Activated CD4-positive, alpha-beta T cell treated with anti-CD3 and anti-CD28 coated beads for 48 hours (primary cell): ENCODE data around the gene AGRN.

ENCODE experiments used
- DNase-seq: peaks from one replicate; pipeline ENCODE4 v3.0.0-alpha.2; 2020

AGRN gene

DNA sequence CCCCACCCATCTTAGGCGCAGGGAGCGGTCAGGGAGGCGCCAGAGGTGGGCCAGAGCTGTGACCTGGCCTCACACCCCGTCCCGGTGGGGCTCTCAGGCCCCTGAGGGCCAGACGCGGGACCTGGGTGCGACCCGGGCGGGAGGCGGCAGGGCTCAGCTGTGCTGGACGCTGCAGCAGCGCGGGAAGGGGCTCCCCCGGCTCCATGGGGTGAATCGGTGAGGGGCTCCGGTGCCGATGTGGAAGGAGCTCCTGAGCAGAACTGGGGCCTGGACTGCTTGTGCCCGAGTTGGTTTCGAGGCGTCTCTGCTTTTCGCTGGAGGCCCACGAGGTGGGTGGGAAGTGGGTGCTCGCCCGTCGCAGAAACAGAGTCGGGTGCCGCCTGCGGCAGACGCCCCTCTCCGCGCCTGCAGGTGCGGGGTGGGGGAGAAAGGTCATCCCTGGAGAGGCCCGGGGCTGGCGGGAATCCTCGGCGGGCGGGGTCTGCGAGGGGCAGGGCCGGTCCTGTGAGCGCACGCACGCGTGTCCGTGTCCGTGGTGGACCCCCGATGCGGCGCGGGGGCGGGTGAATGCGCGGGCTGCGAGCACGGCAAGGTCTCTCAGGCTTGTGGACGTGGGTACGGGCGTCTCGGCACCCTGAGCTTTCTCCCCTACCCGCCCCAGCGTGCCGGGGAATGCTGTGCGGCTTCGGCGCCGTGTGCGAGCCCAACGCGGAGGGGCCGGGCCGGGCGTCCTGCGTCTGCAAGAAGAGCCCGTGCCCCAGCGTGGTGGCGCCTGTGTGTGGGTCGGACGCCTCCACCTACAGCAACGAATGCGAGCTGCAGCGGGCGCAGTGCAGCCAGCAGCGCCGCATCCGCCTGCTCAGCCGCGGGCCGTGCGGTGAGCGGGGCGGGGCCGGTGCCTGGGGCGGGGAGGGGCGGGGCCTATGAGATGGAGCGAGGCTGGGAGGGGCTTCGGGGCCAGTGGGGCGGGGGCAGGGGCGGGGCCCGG is 20.4 kb downstream of the AGRN start:
- DNase-seq: peak; percentile 80

DNA sequence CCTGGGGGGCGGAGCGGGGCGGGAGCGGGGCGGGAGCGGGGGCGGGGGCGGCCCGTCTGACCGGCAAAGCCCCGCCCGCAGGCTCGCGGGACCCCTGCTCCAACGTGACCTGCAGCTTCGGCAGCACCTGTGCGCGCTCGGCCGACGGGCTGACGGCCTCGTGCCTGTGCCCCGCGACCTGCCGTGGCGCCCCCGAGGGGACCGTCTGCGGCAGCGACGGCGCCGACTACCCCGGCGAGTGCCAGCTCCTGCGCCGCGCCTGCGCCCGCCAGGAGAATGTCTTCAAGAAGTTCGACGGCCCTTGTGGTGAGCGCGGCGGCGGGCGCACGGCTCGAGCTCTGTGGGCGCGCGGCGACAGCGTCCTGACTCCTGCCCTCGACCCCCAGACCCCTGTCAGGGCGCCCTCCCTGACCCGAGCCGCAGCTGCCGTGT is 21.2 kb downstream of the AGRN start:
- DNase-seq: no peak

DNA sequence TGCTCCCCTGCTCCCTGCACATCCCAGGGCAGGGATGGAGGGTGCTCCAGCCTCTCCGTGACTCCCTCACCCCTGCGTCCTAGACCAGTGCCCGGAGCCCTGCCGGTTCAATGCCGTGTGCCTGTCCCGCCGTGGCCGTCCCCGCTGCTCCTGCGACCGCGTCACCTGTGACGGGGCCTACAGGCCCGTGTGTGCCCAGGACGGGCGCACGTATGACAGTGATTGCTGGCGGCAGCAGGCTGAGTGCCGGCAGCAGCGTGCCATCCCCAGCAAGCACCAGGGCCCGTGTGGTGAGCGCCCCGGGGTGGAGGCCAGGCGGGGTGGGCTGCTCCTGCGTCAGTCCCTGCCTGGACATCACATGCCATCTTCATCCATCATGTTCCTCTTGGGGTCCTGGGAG is 22.0 kb downstream of the AGRN start:
- no peak for DNase-seq

DNA sequence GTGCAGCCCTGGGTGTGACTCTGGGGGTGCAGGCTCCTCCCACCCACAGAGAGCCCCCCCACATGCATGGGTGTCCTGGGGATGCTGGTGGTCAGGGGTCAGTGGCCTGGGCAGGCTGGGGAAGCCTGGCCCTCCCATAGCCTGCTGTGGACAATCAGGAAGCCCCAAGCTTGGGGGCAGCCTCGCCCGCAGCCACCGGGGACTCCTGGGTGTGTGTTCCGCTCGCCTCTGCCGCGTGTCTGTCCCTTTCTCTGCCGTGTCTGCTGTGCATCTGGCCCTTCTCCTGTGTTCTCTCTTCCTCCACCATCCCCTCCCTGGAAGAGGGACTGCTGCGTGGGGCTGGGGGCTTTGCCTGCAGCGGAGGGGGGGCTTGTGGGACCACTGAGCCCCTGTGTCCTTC is 22.9 kb downstream of the AGRN start:
- no peak for DNase-seq

DNA sequence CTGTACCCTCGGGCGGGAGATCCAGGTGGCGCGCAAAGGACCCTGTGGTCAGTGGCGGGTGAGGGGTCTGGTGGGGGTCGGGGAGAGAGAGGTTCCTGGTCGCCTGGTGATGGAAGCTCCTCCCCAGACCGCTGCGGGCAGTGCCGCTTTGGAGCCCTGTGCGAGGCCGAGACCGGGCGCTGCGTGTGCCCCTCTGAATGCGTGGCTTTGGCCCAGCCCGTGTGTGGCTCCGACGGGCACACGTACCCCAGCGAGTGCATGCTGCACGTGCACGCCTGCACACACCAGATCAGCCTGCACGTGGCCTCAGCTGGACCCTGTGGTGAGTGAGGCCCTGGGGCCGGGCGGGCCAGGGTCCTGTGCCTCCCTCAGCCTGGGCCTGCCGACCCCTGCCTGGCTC is 23.5 kb downstream of the AGRN start:
- no peak for DNase-seq

DNA sequence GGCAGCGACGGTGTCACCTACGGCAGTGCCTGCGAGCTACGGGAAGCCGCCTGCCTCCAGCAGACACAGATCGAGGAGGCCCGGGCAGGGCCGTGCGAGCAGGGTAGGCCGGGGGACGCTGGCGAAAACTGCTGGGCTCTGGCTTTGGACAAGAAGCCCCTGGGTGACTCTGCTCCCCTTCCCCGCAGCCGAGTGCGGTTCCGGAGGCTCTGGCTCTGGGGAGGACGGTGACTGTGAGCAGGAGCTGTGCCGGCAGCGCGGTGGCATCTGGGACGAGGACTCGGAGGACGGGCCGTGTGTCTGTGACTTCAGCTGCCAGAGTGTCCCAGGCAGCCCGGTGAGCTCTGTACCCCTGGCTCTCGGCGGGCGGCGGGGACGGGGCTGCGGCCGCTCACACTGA is 24.0 kb downstream of the AGRN start:
- DNase-seq: no peak

DNA sequence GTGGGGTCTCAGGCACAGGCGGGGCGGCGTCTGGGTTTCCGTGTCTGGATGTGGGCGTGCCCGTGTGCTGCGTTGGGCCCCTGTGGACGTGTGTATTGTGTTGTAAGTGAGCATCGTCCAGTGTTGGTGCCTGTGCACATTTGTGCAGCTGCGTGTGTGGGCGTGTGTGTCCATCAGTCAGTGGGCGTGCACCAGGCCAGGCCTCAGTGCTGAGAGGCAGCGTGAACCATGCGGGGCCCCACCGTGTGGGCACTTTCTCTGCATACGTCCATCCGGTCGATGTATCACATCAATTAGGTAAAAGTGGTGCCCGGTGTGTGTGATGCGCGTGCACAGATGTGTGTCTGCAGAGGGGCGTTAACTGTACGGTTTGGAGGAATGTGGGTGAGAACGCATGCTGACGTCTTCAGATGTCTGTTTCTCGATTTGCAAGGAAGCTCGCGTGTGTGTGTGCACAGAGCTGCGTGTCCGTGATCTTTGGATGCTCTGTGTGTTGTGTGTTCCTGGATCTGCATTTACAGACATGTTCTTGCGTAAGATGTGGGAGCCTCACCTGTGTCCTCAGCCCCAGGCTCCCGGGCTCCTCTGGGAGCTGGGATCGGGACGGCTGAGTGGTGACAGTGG is 24.6 kb downstream of the AGRN start:
- DNase-seq: no peak

DNA sequence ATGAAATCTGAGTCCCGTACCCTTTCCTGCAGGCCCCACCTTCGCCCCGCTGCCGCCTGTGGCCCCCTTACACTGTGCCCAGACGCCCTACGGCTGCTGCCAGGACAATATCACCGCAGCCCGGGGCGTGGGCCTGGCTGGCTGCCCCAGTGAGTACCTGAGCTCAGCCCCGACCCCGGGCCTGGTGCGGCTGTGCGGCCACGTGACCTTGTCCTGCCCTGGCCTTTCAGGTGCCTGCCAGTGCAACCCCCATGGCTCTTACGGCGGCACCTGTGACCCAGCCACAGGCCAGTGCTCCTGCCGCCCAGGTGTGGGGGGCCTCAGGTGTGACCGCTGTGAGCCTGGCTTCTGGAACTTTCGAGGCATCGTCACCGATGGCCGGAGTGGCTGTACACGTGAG is 25.2 kb downstream of the AGRN start:
- DNase-seq: no peak

DNA sequence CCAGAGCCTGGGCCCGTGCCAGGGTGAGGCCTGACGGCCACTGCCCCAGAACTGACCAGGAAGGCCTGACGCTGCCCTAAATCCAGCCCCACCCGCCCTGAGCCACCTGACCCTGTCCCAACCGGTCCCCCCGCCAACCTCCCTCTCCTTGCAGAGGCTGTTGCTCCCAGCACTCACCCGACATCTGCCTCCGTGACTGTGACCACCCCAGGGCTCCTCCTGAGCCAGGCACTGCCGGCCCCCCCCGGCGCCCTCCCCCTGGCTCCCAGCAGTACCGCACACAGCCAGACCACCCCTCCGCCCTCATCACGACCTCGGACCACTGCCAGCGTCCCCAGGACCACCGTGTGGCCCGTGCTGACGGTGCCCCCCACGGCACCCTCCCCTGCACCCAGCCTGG is 26.3 kb downstream of the AGRN start:
- DNase-seq: no peak

DNA sequence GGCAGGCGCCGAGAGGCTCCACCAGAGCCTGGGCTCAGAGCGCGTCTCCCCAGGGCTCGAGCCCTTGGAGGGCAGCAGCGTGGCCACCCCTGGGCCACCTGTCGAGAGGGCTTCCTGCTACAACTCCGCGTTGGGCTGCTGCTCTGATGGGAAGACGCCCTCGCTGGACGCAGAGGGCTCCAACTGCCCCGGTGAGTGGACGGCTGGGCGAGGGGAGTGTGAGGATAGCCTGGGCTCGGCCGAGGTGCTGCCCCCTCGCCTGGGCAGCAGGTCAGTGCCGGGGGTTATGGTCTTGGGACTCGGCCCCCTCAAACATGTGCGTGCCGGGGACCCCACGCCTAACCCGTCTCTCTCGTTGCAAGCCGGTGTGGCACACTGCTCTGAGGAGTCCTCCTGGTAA is 26.8 kb downstream of the AGRN start:
- DNase-seq: no peak

DNA sequence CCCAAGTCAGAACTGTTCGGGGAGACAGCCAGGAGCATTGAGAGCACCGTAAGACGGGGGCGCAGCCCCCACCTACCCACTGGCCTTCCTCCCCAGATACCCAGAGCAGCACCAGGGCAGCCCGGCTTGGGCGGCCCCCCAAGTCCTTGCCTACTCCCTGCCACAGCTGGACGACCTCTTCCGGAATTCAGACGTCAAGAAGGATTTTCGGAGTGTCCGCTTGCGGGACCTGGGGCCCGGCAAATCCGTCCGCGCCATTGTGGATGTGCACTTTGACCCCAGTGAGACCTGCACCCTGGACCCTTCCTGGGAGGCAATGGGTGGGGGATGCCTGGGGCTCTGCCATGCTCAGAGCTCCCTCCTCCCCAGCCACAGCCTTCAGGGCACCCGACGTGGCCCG is 27.5 kb downstream of the AGRN start:
- DNase-seq: no peak

DNA sequence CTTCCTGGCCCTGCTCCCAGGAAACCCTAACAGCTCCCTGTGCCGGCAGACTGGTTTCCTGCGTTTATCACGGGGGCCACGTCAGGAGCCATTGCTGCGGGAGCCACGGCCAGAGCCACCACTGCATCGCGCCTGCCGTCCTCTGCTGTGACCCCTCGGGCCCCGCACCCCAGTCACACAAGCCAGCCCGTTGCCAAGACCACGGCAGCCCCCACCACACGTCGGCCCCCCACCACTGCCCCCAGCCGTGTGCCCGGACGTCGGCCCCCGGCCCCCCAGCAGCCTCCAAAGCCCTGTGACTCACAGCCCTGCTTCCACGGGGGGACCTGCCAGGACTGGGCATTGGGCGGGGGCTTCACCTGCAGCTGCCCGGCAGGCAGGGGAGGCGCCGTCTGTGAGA is 28.0 kb downstream of the AGRN start:
- no peak for DNase-seq

DNA sequence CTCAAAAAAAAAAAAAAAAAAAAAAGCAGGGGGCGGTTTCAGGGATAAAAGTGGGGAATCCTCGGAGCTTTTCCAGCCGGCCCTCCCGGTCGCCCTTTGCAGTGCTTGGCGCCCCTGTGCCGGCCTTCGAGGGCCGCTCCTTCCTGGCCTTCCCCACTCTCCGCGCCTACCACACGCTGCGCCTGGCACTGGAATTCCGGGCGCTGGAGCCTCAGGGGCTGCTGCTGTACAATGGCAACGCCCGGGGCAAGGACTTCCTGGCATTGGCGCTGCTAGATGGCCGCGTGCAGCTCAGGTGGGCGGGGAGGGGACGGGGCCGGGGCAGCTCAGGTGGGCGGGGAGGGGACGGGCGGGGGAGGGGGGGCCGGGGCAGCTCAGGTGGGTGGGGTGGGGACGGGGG is 28.8 kb downstream of the AGRN start:
- no peak for DNase-seq

DNA sequence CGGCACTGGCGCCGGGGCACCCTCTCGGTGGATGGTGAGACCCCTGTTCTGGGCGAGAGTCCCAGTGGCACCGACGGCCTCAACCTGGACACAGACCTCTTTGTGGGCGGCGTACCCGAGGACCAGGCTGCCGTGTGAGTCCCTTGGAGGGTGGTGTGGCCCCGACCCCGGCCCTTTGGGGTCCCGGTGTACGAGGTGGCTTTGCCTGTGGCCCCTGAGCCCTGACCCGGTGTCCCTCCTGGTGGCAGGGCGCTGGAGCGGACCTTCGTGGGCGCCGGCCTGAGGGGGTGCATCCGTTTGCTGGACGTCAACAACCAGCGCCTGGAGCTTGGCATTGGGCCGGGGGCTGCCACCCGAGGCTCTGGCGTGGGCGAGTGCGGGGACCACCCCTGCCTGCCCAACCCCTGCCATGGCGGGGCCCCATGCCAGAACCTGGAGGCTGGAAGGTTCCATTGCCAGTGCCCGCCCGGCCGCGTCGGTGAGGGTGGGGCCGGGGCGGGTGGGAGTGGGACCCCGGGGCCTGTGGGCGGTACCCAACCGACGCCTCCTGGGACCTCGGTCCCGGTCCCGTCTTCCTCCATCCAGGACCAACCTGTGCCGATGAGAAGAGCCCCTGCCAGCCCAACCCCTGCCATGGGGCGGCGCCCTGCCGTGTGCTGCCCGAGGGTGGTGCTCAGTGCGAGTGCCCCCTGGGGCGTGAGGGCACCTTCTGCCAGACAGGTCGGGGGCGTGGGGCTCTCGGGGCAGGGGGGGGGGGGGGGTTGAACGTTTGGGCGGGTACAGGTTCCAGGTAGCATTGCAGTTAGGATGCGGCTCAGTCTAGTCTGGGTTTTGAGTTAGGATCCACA is 29.6 kb downstream of the AGRN start:
- DNase-seq: no peak

DNA sequence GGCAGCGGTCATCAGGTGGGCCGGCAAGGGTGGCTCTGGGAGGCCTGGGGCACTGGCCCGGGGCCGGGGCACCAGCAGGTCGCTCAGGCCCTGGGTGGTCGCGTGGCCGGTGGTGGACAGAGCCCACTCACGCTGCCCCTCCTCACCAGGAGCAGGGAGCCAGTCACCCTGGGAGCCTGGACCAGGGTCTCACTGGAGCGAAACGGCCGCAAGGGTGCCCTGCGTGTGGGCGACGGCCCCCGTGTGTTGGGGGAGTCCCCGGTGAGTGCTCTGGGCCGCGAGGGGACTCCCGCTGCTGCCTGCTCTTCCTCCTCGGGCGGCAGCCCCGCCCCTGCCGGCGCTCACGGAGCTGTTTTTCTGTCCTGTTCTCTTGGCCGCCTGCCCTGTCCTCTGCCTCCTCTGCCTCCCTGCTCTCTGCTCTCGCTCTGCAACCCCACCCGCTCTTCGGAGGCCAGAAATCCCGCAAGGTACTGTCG is 30.7 kb downstream of the AGRN start:
- no peak for DNase-seq

DNA sequence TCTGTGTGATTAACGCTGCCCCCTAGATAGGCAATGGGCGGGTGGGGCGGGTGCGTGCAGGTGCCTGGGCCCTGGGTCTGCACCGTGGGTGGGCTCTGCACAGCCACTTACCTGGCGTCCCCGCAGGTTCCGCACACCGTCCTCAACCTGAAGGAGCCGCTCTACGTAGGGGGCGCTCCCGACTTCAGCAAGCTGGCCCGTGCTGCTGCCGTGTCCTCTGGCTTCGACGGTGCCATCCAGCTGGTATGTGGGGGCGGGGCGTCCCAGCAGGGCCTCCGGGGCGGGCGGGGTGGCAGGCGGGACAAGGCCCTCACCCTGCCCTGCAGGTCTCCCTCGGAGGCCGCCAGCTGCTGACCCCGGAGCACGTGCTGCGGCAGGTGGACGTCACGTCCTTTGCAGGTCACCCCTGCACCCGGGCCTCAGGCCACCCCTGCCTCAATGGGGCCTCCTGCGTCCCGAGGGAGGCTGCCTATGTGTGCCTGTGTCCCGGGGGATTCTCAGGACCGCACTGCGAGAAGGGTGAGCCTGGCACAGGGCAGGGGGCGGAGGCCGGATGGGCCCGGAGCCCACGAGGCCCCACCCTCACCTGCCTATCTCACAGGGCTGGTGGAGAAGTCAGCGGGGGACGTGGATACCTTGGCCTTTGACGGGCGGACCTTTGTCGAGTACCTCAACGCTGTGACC is 31.3 kb downstream of the AGRN start:
- DNase-seq: no peak

DNA sequence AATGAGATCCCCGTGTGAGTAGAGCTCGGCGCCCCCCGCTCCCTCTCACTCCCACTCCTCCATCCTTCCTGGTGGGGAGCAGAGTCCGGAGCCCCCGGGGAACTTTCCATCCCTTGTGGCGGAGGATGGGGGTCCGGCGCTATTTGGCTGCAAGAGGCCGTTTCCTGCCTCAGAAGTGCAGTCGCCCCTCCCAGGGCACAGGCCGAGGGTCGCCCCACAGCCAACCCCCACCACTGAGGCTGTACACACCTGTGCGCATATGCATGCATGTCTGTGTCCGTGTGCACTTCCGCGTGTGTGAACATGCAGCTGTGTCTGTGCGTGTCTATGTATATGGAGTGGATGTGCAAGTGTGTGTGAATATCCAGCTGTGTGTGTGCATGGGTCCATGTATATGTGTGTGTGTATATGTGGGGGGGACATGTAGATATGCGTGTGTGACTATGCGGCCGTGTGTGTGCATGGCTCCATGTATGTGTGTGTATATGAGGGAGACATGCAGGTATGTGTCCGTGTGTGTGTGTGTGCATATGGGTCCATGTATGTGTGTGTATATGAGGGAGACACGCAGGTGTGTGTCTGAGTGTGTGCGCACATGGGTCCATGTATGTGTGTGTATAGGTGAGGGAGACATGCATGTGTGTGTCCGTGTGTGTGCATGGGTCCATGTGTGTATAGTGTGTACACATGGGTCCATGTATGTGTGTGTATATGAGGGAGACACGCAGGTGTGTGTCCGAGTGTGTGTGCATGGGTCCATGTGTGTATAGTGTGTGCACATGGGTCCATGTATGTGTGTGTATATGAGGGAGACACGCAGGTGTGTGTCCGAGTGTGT is 32.3 kb downstream of the AGRN start:
- DNase-seq: no peak

DNA sequence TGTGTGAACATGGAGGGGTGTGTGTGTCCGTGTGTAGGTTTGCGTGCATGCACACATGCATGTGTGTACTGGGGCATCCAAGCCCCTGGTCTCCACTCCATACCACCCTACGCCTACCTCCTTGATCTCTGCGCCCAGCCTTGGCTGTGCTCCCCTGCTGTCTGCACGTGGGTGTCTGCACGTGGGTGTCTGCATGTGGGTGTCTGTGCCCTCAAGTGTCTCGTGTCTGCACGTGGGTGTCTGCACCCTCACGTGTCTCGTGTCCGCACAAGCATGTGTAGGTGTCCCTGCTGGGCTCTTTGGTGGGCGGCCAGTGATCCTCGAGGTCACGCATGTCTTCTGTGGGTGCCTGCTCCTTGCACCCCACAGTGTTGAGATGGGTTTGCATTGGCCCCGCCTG is 33.1 kb downstream of the AGRN start:
- no peak for DNase-seq

DNA sequence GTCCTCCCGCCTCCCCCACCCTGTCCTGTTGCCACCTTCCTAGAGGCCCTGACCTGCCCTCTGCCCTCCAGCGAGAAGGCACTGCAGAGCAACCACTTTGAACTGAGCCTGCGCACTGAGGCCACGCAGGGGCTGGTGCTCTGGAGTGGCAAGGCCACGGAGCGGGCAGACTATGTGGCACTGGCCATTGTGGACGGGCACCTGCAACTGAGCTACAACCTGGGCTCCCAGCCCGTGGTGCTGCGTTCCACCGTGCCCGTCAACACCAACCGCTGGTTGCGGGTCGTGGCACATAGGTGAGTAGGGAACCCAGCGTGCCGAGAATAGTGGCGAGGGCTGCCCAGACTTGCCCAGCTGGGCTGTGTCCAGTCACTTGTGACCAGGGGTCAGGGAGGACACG is 33.8 kb downstream of the AGRN start:
- no peak for DNase-seq

DNA sequence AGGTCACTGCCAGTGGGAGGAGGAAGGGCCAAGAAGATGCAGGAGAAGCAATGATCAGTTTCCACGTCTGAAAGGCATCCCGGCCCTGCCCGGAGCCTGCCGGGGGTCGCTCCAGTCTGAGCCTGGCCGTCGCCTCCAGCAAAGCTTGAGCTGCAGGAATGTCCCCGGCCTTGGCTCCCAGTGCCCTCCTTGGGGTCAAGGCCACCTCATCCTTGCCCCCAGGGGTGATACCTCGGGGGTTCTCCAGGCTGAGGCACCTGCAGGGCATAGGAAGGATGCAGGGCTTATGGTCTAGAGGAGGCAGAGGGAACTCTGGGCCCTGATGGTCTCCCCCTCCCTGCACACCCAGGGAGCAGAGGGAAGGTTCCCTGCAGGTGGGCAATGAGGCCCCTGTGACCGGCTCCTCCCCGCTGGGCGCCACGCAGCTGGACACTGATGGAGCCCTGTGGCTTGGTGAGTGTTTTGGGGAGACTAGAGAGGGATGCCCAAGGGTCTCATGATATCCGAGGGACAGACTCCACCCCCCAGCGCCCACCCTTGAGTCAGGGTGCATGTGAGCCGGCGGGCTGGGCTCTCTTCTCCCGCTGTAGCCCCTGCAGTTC is 34.3 kb downstream of the AGRN start:
- DNase-seq: no peak

DNA sequence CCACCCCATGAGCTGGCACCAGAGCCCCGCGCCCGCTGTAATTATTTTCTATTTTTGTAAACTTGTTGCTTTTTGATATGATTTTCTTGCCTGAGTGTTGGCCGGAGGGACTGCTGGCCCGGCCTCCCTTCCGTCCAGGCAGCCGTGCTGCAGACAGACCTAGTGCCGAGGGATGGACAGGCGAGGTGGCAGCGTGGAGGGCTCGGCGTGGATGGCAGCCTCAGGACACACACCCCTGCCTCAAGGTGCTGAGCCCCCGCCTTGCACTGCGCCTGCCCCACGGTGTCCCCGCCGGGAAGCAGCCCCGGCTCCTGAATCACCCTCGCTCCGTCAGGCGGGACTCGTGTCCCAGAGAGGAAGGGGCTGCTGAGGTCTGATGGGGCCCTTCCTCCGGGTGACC is 35.1 kb downstream of the AGRN start:
- DNase-seq: no peak
